ENCODE results near the gene THRSP. TPM values are rescaled to one million over a fixed set of nuclear protein-coding genes. Genes with fewer than 3 reads are reported as not detected.

The THRSP gene
- total RNA-seq, 2 experiments from 2014 or later, result not detected

- no peaks in the 10 kb centered on the region for H3K4me1 Mint-ChIP-seq (ENCODE audit: low read depth)
- CTCF ChIA-PET, result no interaction called here
- no peak for ATAC-seq
- DNase-seq, result no peak
- no peaks in the 10 kb centered on the region for H3K9me3 Mint-ChIP-seq (ENCODE audit: insufficient read depth)
- no peak overlapping the region for H3K4me3 Mint-ChIP-seq
- H3K27me3 Mint-ChIP-seq (ENCODE audit: low read depth), result no peaks in the 10 kb centered on the region
- peaks cover 36% of the 10 kb centered on the region for H3K36me3 Mint-ChIP-seq (ENCODE audit: low read depth)
- POLR2A ChIA-PET, result no interaction called here
- peak overlapping the region; percentile 30 for H3K27ac Mint-ChIP-seq
Observed at GRCh38 chr11:78100676-78101472, 37.2 kb downstream of the THRSP start.

- peaks cover 37% of the 10 kb centered on the region for H3K36me3 Mint-ChIP-seq (ENCODE audit: low read depth)
Observed at GRCh38 chr11:78109081-78110015, 45.7 kb downstream of the THRSP start.

GRCh38 chr11:78110351-78110750 lies 46.7 kb downstream of the THRSP start:
- no peaks in the 10 kb centered on the region for H3K27me3 Mint-ChIP-seq (ENCODE audit: low read depth)
- ATAC-seq, result no peak
- peaks cover 37% of the 10 kb centered on the region for H3K36me3 Mint-ChIP-seq (ENCODE audit: low read depth)
- H3K4me1 Mint-ChIP-seq (ENCODE audit: low read depth), result no peaks in the 10 kb centered on the region
- ChIA-PET CTCF (no interaction called here), POLR2A (no interaction called here)
- H3K9me3 Mint-ChIP-seq (ENCODE audit: insufficient read depth), result no peaks in the 10 kb centered on the region
- no peak overlapping the region for H3K27ac Mint-ChIP-seq
- DNase-seq, result no peak
- no peak overlapping the region for H3K4me3 Mint-ChIP-seq

More at GRCh38 chr11:78109081-78110015, 45.7 kb downstream of the THRSP start:
- ChIA-PET CTCF (no interaction called here), POLR2A (interaction anchor here (0.6 kb wide), 1 partner anchor 232 kb away, joined by 3 read pairs; no protein-coding TSS in a partner anchor)
- Mint-ChIP-seq H3K9me3 (ENCODE audit: insufficient read depth) (no peaks in the 10 kb centered on the region), H3K27ac (no peak overlapping the region), H3K4me1 (ENCODE audit: low read depth) (no peaks in the 10 kb centered on the region), H3K27me3 (ENCODE audit: low read depth) (no peaks in the 10 kb centered on the region), H3K4me3 (no peak overlapping the region)
- ATAC-seq (no peak), DNase-seq (no peak)

- H3K4me3 Mint-ChIP-seq, result no peak overlapping the region
- no peaks in the 10 kb centered on the region for H3K27me3 Mint-ChIP-seq (ENCODE audit: low read depth)
- DNase-seq, result no peak
- no peak for ATAC-seq
- ChIA-PET POLR2A (no interaction called here), CTCF (no interaction called here)
- H3K9me3 Mint-ChIP-seq (ENCODE audit: insufficient read depth), result no peaks in the 10 kb centered on the region
- H3K4me1 Mint-ChIP-seq (ENCODE audit: low read depth), result no peaks in the 10 kb centered on the region
- peaks cover 35% of the 10 kb centered on the region for H3K36me3 Mint-ChIP-seq (ENCODE audit: low read depth)
- no peak overlapping the region for H3K27ac Mint-ChIP-seq
Observed at GRCh38 chr11:78110830-78111229, 47.2 kb downstream of the THRSP start.

GRCh38 chr11:78111298-78111697 lies 47.6 kb downstream of the THRSP start:
- no peaks in the 10 kb centered on the region for H3K9me3 Mint-ChIP-seq (ENCODE audit: insufficient read depth)
- ATAC-seq (no peak), DNase-seq (no peak)
- POLR2A ChIA-PET, result no interaction called here
- H3K4me3 Mint-ChIP-seq, result no peak overlapping the region
- H3K4me1 Mint-ChIP-seq (ENCODE audit: low read depth), result no peaks in the 10 kb centered on the region
- CTCF ChIA-PET, result no interaction called here
- peaks cover 34% of the 10 kb centered on the region for H3K36me3 Mint-ChIP-seq (ENCODE audit: low read depth)
- H3K27me3 Mint-ChIP-seq (ENCODE audit: low read depth), result no peaks in the 10 kb centered on the region
- H3K27ac Mint-ChIP-seq, result no peak overlapping the region

- no peak for ATAC-seq
- CTCF ChIA-PET, result no interaction called here
Observed at GRCh38 chr11:78112582-78113275, 49.1 kb downstream of the THRSP start.

More at GRCh38 chr11:78112582-78113275, 49.1 kb downstream of the THRSP start:
- Mint-ChIP-seq H3K27ac (no peak overlapping the region), H3K4me1 (ENCODE audit: low read depth) (no peaks in the 10 kb centered on the region), H3K27me3 (ENCODE audit: low read depth) (no peaks in the 10 kb centered on the region), H3K4me3 (no peak overlapping the region), H3K9me3 (ENCODE audit: insufficient read depth) (no peaks in the 10 kb centered on the region), H3K36me3 (ENCODE audit: low read depth) (peaks cover 34% of the 10 kb centered on the region)
- no peak for DNase-seq
- POLR2A ChIA-PET, result interaction anchor here (0.6 kb wide), 1 partner anchor 1958 kb away, joined by 3 read pairs; no protein-coding TSS in a partner anchor

Other genes with a start within 250 kb of the THRSP start
- gene RSF1, start 243.1 kb upstream of the THRSP start, total RNA-seq, result 10 to 100 TPM; 41.1 to 49.1 TPM
- gene AAMDC, start 242.7 kb upstream of the THRSP start, total RNA-seq, result 10 to 100 TPM; 12.7 to 13.0 TPM
- 10 to 100 TPM; 45.1 to 51.2 TPM for gene INTS4, start 69.2 kb upstream of the THRSP start, total RNA-seq
- under 1 TPM; 0.21 to 0.47 TPM for gene KCTD14, start 40.6 kb upstream of the THRSP start, total RNA-seq
- 100 to 1,000 TPM; 193 TPM for gene NDUFC2, start 16.0 kb downstream of the THRSP start, total RNA-seq
- 10 to 100 TPM; 49.9 to 51.7 TPM for gene ALG8, start 75.8 kb downstream of the THRSP start, total RNA-seq
- gene KCTD21, start 124.8 kb downstream of the THRSP start, total RNA-seq, result 1 to 10 TPM; 7.1 to 7.8 TPM
- 10 to 100 TPM; 11.9 to 12.8 TPM for gene USP35, start 125.1 kb downstream of the THRSP start, total RNA-seq